T-helper 2 cell treated with Interferon-gamma antibody and Interleukin-4, amounts not matched to agents 5 μg/mL and 100 μg/mL, for 36 hours (primary cell): ENCODE measurements around the gene POFUT2.

Experiments
- DNase-seq: peaks from one replicate; pipeline ENCODE4 v3.0.0; 2021; ENCODE audit warnings: low spot score
- H3K27ac Mint-ChIP-seq: one replicate; pipeline ENCODE4 v1.8.0; 2021; ENCODE audit warnings: mild to moderate bottlenecking, mixed read lengths
- H3K27me3 Mint-ChIP-seq: one replicate; pipeline ENCODE4 v1.8.0; 2021; ENCODE audit warnings: low read depth, mixed read lengths
- H3K36me3 Mint-ChIP-seq: one replicate; pipeline ENCODE4 v1.8.0; 2021; ENCODE audit warnings: low read depth, mixed read lengths
- H3K4me1 Mint-ChIP-seq: one replicate; pipeline ENCODE4 v1.8.0; 2021; ENCODE audit warnings: low read depth, mixed read lengths
- H3K4me3 Mint-ChIP-seq: one replicate; pipeline ENCODE4 v1.8.0; 2022; ENCODE audit warnings: mild to moderate bottlenecking, moderate library complexity, mixed read lengths
- H3K9me3 Mint-ChIP-seq: one replicate; pipeline ENCODE4 v1.8.0; 2021; ENCODE audit warnings: mixed read lengths

Gene POFUT2

DNA sequence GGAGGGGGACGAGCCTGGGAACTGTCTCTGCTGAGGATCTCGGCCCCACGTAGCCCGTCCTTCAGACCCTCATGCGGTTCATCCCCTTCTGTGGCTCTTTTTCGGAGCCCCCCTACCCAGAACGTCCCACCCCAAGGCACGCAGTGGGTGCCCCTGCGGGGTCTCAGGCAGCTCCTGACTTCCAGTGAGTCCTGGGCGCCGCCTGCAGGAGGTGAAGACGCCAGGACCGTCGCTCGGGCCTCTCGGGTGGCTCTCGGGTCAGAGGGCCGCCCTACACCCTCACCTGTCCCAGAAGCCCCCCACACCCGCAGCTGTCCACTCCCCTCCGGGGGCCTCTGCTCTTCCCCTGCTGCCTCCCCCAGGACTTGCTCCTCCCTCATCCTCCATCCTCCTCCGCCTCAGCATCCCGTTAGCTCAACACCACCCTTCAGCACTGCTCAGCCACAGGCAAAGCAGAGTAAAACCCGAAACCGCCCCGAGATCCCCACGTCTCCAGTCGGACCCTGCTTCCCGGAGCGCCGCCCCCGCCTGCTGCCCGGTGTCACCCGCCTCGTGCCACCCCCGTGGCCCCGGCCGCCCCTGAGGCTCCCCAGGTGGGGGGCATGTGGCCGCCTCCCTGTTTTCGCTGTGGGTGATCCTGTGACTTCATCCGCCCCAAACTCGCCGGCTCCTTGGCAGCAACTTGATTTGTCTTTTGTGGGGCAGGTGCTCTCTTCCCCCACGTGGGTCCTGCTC lies 13.3 kb upstream of the POFUT2 start:
- Mint-ChIP-seq H3K36me3 (no peaks in the 10 kb centered on the region), H3K27ac (no peak overlapping the region)

DNA sequence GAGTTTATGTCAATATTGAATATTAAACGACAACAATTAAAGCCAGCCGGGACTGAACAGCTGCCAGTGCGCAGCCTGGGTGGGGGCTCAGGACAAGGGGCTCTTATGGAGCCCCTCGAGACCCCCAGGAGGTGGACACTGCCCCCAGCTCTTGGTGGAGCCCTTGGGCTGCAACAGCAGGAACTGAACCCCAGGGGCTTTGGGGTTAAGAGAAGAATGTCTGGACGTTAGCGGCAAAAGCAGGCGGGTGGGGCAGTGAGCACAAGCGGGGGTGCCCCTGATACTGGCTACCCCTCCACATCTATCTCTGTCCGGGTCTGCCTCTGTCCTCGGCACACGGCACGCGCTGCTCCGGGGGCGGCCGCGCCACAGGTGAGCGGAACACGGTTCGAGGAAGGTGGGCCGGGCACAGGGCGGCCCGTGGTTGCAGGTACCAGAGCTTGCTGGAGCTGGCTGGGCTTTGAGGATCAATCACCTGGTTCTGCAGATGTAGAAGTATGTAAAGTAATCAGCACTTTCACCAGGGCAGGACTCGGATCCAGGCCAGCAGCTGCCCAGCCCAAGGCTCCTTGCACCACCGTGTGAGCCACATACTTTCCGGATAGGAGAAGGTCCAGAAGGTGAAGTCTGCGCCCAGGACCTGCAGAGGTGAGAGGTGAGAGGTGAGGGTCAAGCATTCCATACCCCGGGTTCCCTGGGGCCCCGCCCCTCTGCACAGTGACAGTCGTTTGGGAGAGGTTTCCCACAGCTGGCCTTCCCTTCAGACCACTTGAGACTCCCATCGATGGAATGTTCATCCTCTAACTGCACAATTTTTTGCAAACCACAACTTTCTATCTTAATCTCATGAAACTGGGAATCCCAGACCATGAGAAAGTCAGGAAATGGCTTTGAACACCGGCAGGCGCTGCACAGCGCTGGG lies 12.4 kb upstream of the POFUT2 start:
- no peak for DNase-seq
- H3K27me3 Mint-ChIP-seq, result peaks cover 5% of the 10 kb centered on the region
- no peak overlapping the region for H3K4me3 Mint-ChIP-seq
- no peaks in the 10 kb centered on the region for H3K4me1 Mint-ChIP-seq
- no peaks in the 10 kb centered on the region for H3K36me3 Mint-ChIP-seq
- H3K9me3 Mint-ChIP-seq, result no peaks in the 10 kb centered on the region
- H3K27ac Mint-ChIP-seq, result no peak overlapping the region

More for the DNA sequence above, 13.3 kb upstream of the POFUT2 start:
- peaks cover 3% of the 10 kb centered on the region for H3K27me3 Mint-ChIP-seq
- H3K9me3 Mint-ChIP-seq, result no peaks in the 10 kb centered on the region
- no peak for DNase-seq
- H3K4me3 Mint-ChIP-seq, result no peak overlapping the region
- no peaks in the 10 kb centered on the region for H3K4me1 Mint-ChIP-seq

- no peak overlapping the region for H3K4me3 Mint-ChIP-seq
- H3K9me3 Mint-ChIP-seq, result no peaks in the 10 kb centered on the region
- H3K4me1 Mint-ChIP-seq, result no peaks in the 10 kb centered on the region
- no peak overlapping the region for H3K27ac Mint-ChIP-seq
- H3K36me3 Mint-ChIP-seq, result no peaks in the 10 kb centered on the region
- no peak for DNase-seq
- peaks cover 5% of the 10 kb centered on the region for H3K27me3 Mint-ChIP-seq
Measured at GRCh38 chr21:45299026-45299863, 11.6 kb upstream of the POFUT2 start.

DNA sequence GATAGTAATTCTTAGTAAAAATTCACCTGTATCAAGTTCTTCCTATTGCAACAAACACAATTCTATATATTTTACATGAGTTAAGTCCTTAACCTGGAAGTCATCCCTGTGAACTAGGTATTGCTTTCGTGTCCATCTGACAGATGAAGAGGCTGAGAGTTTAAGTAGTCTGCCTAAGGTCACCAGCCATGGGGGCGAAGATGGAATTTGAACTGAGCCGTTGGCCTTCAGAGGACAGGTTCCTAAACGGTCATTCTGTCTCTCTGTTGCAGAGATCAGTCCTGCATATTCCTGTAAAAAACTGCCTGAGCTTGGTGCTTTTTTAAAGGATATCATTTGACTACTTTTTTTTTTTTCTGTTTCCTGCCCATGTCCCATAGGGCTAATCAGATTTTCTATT lies 10.2 kb upstream of the POFUT2 start:
- no peak overlapping the region for H3K4me3 Mint-ChIP-seq
- no peaks in the 10 kb centered on the region for H3K9me3 Mint-ChIP-seq
- H3K4me1 Mint-ChIP-seq, result no peaks in the 10 kb centered on the region
- H3K27ac Mint-ChIP-seq, result no peak overlapping the region
- no peaks in the 10 kb centered on the region for H3K36me3 Mint-ChIP-seq
- peaks cover 5% of the 10 kb centered on the region for H3K27me3 Mint-ChIP-seq
- no peak for DNase-seq

GRCh38 chr21:45297329-45297728 lies 9.6 kb upstream of the POFUT2 start:
- DNase-seq, result no peak
- H3K9me3 Mint-ChIP-seq, result no peaks in the 10 kb centered on the region
- no peaks in the 10 kb centered on the region for H3K4me1 Mint-ChIP-seq
- no peaks in the 10 kb centered on the region for H3K36me3 Mint-ChIP-seq
- H3K27me3 Mint-ChIP-seq, result peaks cover 5% of the 10 kb centered on the region
- H3K4me3 Mint-ChIP-seq, result no peak overlapping the region
- no peak overlapping the region for H3K27ac Mint-ChIP-seq

GRCh38 chr21:45296638-45297037 lies 8.9 kb upstream of the POFUT2 start:
- no peaks in the 10 kb centered on the region for H3K36me3 Mint-ChIP-seq
- no peak overlapping the region for H3K27ac Mint-ChIP-seq
- H3K27me3 Mint-ChIP-seq, result peaks cover 5% of the 10 kb centered on the region
- no peak overlapping the region for H3K4me3 Mint-ChIP-seq
- no peaks in the 10 kb centered on the region for H3K4me1 Mint-ChIP-seq
- H3K9me3 Mint-ChIP-seq, result no peaks in the 10 kb centered on the region
- DNase-seq, result no peak

DNA sequence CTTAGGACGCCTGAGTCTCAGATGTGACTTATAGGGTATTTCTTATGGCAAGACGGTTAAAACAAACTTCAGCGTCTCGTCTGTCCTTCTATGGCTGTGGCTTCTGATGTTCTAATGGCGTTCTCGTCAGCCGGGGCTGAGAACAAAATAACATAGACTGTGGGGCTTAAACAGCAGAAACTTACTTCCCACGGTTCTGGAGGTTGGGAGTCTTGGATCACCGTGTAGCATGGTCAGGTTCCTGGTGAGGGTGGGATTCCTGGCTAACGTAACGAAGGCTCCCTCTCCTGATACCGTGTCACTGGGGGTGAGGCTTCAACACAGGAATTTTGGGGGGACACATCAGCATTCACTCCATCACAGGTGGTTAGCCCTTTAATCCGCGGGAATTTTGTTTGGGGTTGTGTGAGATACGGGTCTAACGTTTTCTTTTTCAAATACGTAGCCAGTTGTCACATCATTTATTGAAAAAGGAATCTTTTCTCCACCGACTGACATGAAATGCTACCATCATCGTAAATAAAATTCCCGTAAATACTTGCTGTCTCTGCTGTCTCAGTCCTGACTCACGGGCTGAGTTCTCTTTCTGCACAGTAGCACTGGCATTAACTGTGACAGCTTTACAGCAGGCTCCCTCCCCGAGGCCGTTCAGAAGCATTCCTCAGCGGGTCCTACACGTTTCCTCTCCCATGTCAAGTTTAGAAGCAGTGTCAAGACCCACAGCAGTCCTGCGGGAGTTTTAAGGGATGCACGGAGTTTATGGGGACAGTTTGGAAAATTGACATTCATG lies 8.1 kb upstream of the POFUT2 start:
- DNase-seq, result no peak
- no peaks in the 10 kb centered on the region for H3K9me3 Mint-ChIP-seq
- no peaks in the 10 kb centered on the region for H3K4me1 Mint-ChIP-seq

GRCh38 chr21:45294509-45295291 lies 7.0 kb upstream of the POFUT2 start:
- H3K27ac Mint-ChIP-seq, result no peak overlapping the region
- DNase-seq, result no peak
- H3K4me3 Mint-ChIP-seq, result no peak overlapping the region
- peaks cover 5% of the 10 kb centered on the region for H3K27me3 Mint-ChIP-seq
- no peaks in the 10 kb centered on the region for H3K4me1 Mint-ChIP-seq
- no peaks in the 10 kb centered on the region for H3K9me3 Mint-ChIP-seq
- no peaks in the 10 kb centered on the region for H3K36me3 Mint-ChIP-seq

More for the DNA sequence above, 8.1 kb upstream of the POFUT2 start:
- Mint-ChIP-seq H3K36me3 (no peaks in the 10 kb centered on the region), H3K27ac (no peak overlapping the region), H3K4me3 (no peak overlapping the region), H3K27me3 (peaks cover 5% of the 10 kb centered on the region)

- peaks cover 7% of the 10 kb centered on the region for H3K27me3 Mint-ChIP-seq
- peaks cover 3% of the 10 kb centered on the region for H3K4me1 Mint-ChIP-seq
- DNase-seq, result no peak
- H3K36me3 Mint-ChIP-seq, result no peaks in the 10 kb centered on the region
- H3K9me3 Mint-ChIP-seq, result no peaks in the 10 kb centered on the region
- H3K27ac Mint-ChIP-seq, result no peak overlapping the region
- H3K4me3 Mint-ChIP-seq, result no peak overlapping the region
Measured at GRCh38 chr21:45293726-45294401, 6.2 kb upstream of the POFUT2 start.

DNA sequence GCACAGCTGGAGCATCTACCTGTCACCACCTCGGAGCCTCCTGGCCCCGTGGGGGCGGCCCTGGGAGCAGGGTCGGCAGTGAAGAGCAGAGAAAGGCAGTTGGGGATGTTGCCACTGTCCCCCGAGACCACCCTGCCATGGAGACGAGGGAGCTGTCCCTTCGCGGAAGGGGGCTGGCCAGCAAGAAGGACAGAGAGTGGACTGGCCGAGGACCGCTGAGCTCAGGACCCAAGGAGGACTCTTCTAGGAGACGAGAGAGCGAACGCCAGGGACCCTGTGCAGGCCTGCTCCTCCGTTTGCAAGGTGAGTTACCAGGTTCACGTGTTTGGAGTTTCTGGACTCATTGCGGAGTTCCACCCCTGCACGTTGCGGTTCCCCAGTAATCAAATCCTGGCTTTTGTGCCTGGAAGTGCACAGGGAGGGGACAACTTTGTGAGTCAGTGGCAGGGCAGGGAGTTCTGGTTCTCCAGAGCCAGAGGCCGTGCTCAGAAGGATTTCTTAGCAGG lies 5.6 kb upstream of the POFUT2 start:
- H3K36me3 Mint-ChIP-seq, result no peaks in the 10 kb centered on the region
- peaks cover 7% of the 10 kb centered on the region for H3K27me3 Mint-ChIP-seq
- H3K9me3 Mint-ChIP-seq, result no peaks in the 10 kb centered on the region
- H3K27ac Mint-ChIP-seq, result no peak overlapping the region
- no peak overlapping the region for H3K4me3 Mint-ChIP-seq
- no peak for DNase-seq
- peaks cover 3% of the 10 kb centered on the region for H3K4me1 Mint-ChIP-seq

GRCh38 chr21:45292399-45293219 lies 4.9 kb upstream of the POFUT2 start:
- no peak overlapping the region for H3K27ac Mint-ChIP-seq
- H3K4me1 Mint-ChIP-seq, result peaks cover 3% of the 10 kb centered on the region
- H3K9me3 Mint-ChIP-seq, result no peaks in the 10 kb centered on the region
- no peak overlapping the region for H3K4me3 Mint-ChIP-seq
- peaks cover 7% of the 10 kb centered on the region for H3K27me3 Mint-ChIP-seq
- H3K36me3 Mint-ChIP-seq, result no peaks in the 10 kb centered on the region
- DNase-seq, result peak; percentile 61
